Measurements from ENCODE around the gene MYO10. TPM values are rescaled to one million over a fixed set of nuclear protein-coding genes. Genes with fewer than 3 reads are reported as not detected.

Gene MYO10
- total and polyA plus RNA-seq, 2 experiments from 2014 or later = 119 to 276 TPM

- H3K27me3 Mint-ChIP-seq (ENCODE audit: insufficient read depth, low read depth, poor library complexity) = peaks cover 10% of the 10 kb centered on the region
- no peaks in the 10 kb centered on the region for H3K9me3 Mint-ChIP-seq
- Histone ChIP-seq H3K27ac (ENCODE audit: low read depth) (no peak overlapping the region), H3K27me3 (ENCODE audit: insufficient read depth) (peaks cover 18% of the 10 kb centered on the region), H2AFZ (no peak overlapping the region), H3K4me2 (no peak overlapping the region), H3K79me2 (replicated peaks; ENCODE audit: insufficient read depth) (peaks cover 94% of the 10 kb centered on the region), H4K20me1 (replicated peaks; ENCODE audit: insufficient read depth) (peaks cover 41% of the 10 kb centered on the region), H3K4me1 (ENCODE audit: insufficient read depth) (peaks cover 36% of the 10 kb centered on the region), H3K4me3 (no peak overlapping the region), H3F3A (replicated peaks; ENCODE audit: low read depth) (no peaks in the 10 kb centered on the region), H3K36me3 (ENCODE audit: insufficient read depth) (no peaks in the 10 kb centered on the region), H3K9me2 (ENCODE audit: insufficient read depth) (no peaks in the 10 kb centered on the region)
- peaks cover 43% of the 10 kb centered on the region for H3K4me1 Mint-ChIP-seq
- no peak for ATAC-seq
- no peak for DNase-seq (ENCODE audit: low spot score)
- TF ChIP-seq EZH2phosphoT487 (IDR thresholded peaks at IDR 0.05; ENCODE audit: unreplicated experiment) (no peak), POLR2AphosphoS5 (IDR thresholded peaks at IDR 0.05; ENCODE audit: low read depth) (no peak), NANOG (IDR thresholded peaks at IDR 0.05; ENCODE audit: borderline replicate concordance) (no peak), STAT1 (IDR thresholded peaks at IDR 0.05; ENCODE audit: unreplicated experiment) (no peak), JUNB (IDR thresholded peaks at IDR 0.05; ENCODE audit: unreplicated experiment) (no peak), CREB1 (CRISPR knock-in tag; IDR thresholded peaks at IDR 0.05; ENCODE audit: low read depth) (no peak), EZH2 (IDR thresholded peaks at IDR 0.05; ENCODE audit: low read depth, unreplicated experiment) (no peak), ZNF114 (CRISPR knock-in tag; IDR thresholded peaks at IDR 0.05) (no peak), ZNF462 (CRISPR knock-in tag; IDR thresholded peaks at IDR 0.05) (no peak)
- peaks cover 3% of the 10 kb centered on the region; the same call in 1 of the 3 replicates for H3K36me3 Mint-ChIP-seq (ENCODE audit: low read depth)
- H3K4me3 Mint-ChIP-seq = no peak overlapping the region
- H3K27ac Mint-ChIP-seq = no peak overlapping the region
These were observed 6.3 kb downstream of the MYO10 start for GRCh38 chr5:16929831-16930230.

Measured in GM23338 (cell line).